Stimulated activated CD4-positive, alpha-beta T cell treated with anti-CD3 and anti-CD28 coated beads, Interleukin-15, amount 100 ng/mL, for 1 hour (primary cell): ENCODE measurements around the gene DDAH1.
"Not testable (repeated sequence)": the region's sequence is repeated elsewhere in the genome, so short reads cannot be mapped to it uniquely, and the experiment has no call there.

Experiments
- DNase-seq, 2 donors: peaks; one replicate each; pipeline ENCODE4 v3.0.0-alpha.2; 2020; ENCODE audit warnings: low read depth in 1 of 2, low spot score in 1 of 2

DDAH1 gene

GRCh38 chr1:85465099-85465785, at the start of gene DDAH1:
DDAH1 (minus strand) TSS chr1:85465159; CDS start chr1:85465045, 114 bp downstream.
- DNase-seq = no peak

- not testable (repeated sequence) for DNase-seq
Observed at GRCh38 chr1:85513998-85514397, 49.0 kb upstream of the DDAH1 start.

GRCh38 chr1:85504417-85504816, 39.5 kb upstream of the DDAH1 start:
- DNase-seq = no peak

- no peak for DNase-seq
Observed at GRCh38 chr1:85502625-85503083, 37.7 kb upstream of the DDAH1 start.

GRCh38 chr1:85502171-85502570, 37.2 kb upstream of the DDAH1 start:
- DNase-seq = no peak

- DNase-seq = no peak
Observed at GRCh38 chr1:85501355-85501898, 36.5 kb upstream of the DDAH1 start.

GRCh38 chr1:85496941-85497582, 32.1 kb upstream of the DDAH1 start:
- DNase-seq = no peak

GRCh38 chr1:85495556-85495955, 30.6 kb upstream of the DDAH1 start:
- DNase-seq = no peak

- DNase-seq = no peak
Observed at GRCh38 chr1:85494904-85495266, 29.9 kb upstream of the DDAH1 start.

- DNase-seq = no peak
Observed at GRCh38 chr1:85494074-85494903, 29.3 kb upstream of the DDAH1 start.

- DNase-seq = no peak
Observed at GRCh38 chr1:85490270-85490985, 25.5 kb upstream of the DDAH1 start.

GRCh38 chr1:85488126-85488525, 23.2 kb upstream of the DDAH1 start:
- DNase-seq = no peak

- no peak for DNase-seq
Observed at GRCh38 chr1:85485516-85485915, 20.6 kb upstream of the DDAH1 start.

- DNase-seq = no peak
Observed at GRCh38 chr1:85484716-85485115, 19.8 kb upstream of the DDAH1 start.

- DNase-seq = no peak
Observed at GRCh38 chr1:85484264-85484663, 19.3 kb upstream of the DDAH1 start.

- no peak for DNase-seq
Observed at GRCh38 chr1:85481688-85482087, 16.7 kb upstream of the DDAH1 start.

GRCh38 chr1:85480566-85480965, 15.6 kb upstream of the DDAH1 start:
- no peak for DNase-seq

- DNase-seq = no peak
Observed at GRCh38 chr1:85479491-85479890, 14.5 kb upstream of the DDAH1 start.

GRCh38 chr1:85478366-85478765, 13.4 kb upstream of the DDAH1 start:
- no peak for DNase-seq

GRCh38 chr1:85475055-85475454, 10.1 kb upstream of the DDAH1 start:
- DNase-seq = no peak

- DNase-seq = no peak
Observed at GRCh38 chr1:85473390-85473789, 8.4 kb upstream of the DDAH1 start.
